ENCODE measurements around the gene ZNF521. TPM values are rescaled to one million over a fixed set of nuclear protein-coding genes. Genes with fewer than 3 reads are reported as not detected.

ZNF521 gene
- polyA plus RNA-seq, 3 donors: 0.07 to 0.20 TPM; not detected in 1

- Mint-ChIP-seq H3K4me1 (peaks cover 7% of the 10 kb centered on the region), H3K36me3 (no peaks in the 10 kb centered on the region), H3K9me3 (no peaks in the 10 kb centered on the region), H3K4me3 (no peak overlapping the region), H3K27me3 (ENCODE audit: low read depth in 3 of 3) (no peaks in the 10 kb centered on the region), H3K27ac (no peak overlapping the region)
- H3K4me1 ChIP-seq (ENCODE audit: control insufficient read depth in 1 of 2, insufficient read depth in 2 of 2, low read length in 2 of 2): peaks cover 11 to 14% of the 10 kb centered on the region in 2 donors
- H3K4me3 ChIP-seq (replicated peaks in 1 of 3; ENCODE audit: low read depth in 2 of 3, low read length in 3 of 3): no peak overlapping the region
- no peak overlapping the region for H2AFZ ChIP-seq (ENCODE audit: insufficient read depth, low read depth, low read length, poor library complexity, severe bottlenecking)
- no peak for TF ChIP-seq CTCF (IDR thresholded peaks at IDR 0.05)
- WGBS (ENCODE audit: insufficient coverage): 80% methylated on average over 1 of the region's 2 CpGs
- no peaks in the 10 kb centered on the region for H3K36me3 ChIP-seq (replicated peaks in 1 of 2; ENCODE audit: control insufficient read depth in 1 of 2, insufficient read depth in 2 of 2, low read length in 2 of 2)
- no peaks in the 10 kb centered on the region for H3K79me2 ChIP-seq (ENCODE audit: insufficient read depth, low read length)
- intact Hi-C loops (cut with micrococcal nuclease): no loop called here
- no peak for DNase-seq
- no peaks in the 10 kb centered on the region for H4K20me1 ChIP-seq (ENCODE audit: insufficient read depth, low read length)
- no peak overlapping the region for H3K27ac ChIP-seq (ENCODE audit: low read depth in 1 of 2, low read length in 2 of 2)
- no peaks in the 10 kb centered on the region for H3K27me3 ChIP-seq (ENCODE audit: control insufficient read depth in 2 of 2, insufficient read depth in 2 of 2, low read length in 2 of 2)
- H3K4me2 ChIP-seq (replicated peaks; ENCODE audit: extremely low read depth, low read length, poor library complexity, severe bottlenecking): no peak overlapping the region
- H3K9ac ChIP-seq (ENCODE audit: insufficient read depth, low read length, poor library complexity, severe bottlenecking): no peak overlapping the region
- H3K9me3 ChIP-seq (replicated peaks in 1 of 2; ENCODE audit: control insufficient read depth in 1 of 2, insufficient read depth in 1 of 2, low read length in 2 of 2): no peaks in the 10 kb centered on the region
Observed at GRCh38 chr18:25243257-25243656, 108.7 kb downstream of the ZNF521 start.

- Mint-ChIP-seq H3K36me3 (no peaks in the 10 kb centered on the region), H3K9me3 (no peaks in the 10 kb centered on the region), H3K27me3 (ENCODE audit: low read depth in 3 of 3) (no peaks in the 10 kb centered on the region), H3K4me1 (peaks cover 7% of the 10 kb centered on the region), H3K4me3 (no peak overlapping the region), H3K27ac (no peak overlapping the region)
- peaks cover 11 to 14% of the 10 kb centered on the region in 2 donors for H3K4me1 ChIP-seq (ENCODE audit: control insufficient read depth in 1 of 2, insufficient read depth in 2 of 2, low read length in 2 of 2)
- intact Hi-C loops (cut with micrococcal nuclease): no loop called here
- H3K4me3 ChIP-seq (replicated peaks in 1 of 3; ENCODE audit: low read depth in 2 of 3, low read length in 3 of 3): no peak overlapping the region
- H2AFZ ChIP-seq (ENCODE audit: insufficient read depth, low read depth, low read length, poor library complexity, severe bottlenecking): no peak overlapping the region
- H3K27me3 ChIP-seq (ENCODE audit: control insufficient read depth in 2 of 2, insufficient read depth in 2 of 2, low read length in 2 of 2): no peaks in the 10 kb centered on the region
- H3K79me2 ChIP-seq (ENCODE audit: insufficient read depth, low read length): no peaks in the 10 kb centered on the region
- H3K9ac ChIP-seq (ENCODE audit: insufficient read depth, low read length, poor library complexity, severe bottlenecking): no peak overlapping the region
- H3K27ac ChIP-seq (ENCODE audit: low read depth in 1 of 2, low read length in 2 of 2): no peak overlapping the region
- no peak overlapping the region for H3K4me2 ChIP-seq (replicated peaks; ENCODE audit: extremely low read depth, low read length, poor library complexity, severe bottlenecking)
- no peak for DNase-seq
- H3K36me3 ChIP-seq (replicated peaks in 1 of 2; ENCODE audit: control insufficient read depth in 1 of 2, insufficient read depth in 2 of 2, low read length in 2 of 2): no peaks in the 10 kb centered on the region
- H4K20me1 ChIP-seq (ENCODE audit: insufficient read depth, low read length): no peaks in the 10 kb centered on the region
- WGBS (ENCODE audit: insufficient coverage): 97% methylated on average over 5 of the region's 5 CpGs
- no peak for TF ChIP-seq CTCF (IDR thresholded peaks at IDR 0.05)
- H3K9me3 ChIP-seq (replicated peaks in 1 of 2; ENCODE audit: control insufficient read depth in 1 of 2, insufficient read depth in 1 of 2, low read length in 2 of 2): no peaks in the 10 kb centered on the region
Observed at GRCh38 chr18:25240420-25240770, 111.6 kb downstream of the ZNF521 start.

Measured in CD14-positive monocyte (primary cell).